ENCODE data around the gene ERC2. TPM values are rescaled to one million over a fixed set of nuclear protein-coding genes. Genes with fewer than 3 reads are reported as not detected.

The ERC2 gene
- total RNA-seq, 1 donor = 0.36 TPM

GRCh38 chr3:55823001-55823400, 645.3 kb downstream of the ERC2 start:
- Histone ChIP-seq H3K27me3 (ENCODE audit: insufficient read depth, low read length) (no peaks in the 10 kb centered on the region), H3K4me3 (ENCODE audit: insufficient read depth, low read length) (no peak overlapping the region), H4K20me1 (ENCODE audit: insufficient read depth, low read length) (no peaks in the 10 kb centered on the region), H2AFZ (ENCODE audit: low read length) (no peak overlapping the region), H3K4me2 (ENCODE audit: insufficient read depth, low read length) (no peak overlapping the region), H3K4me1 (ENCODE audit: insufficient read depth, low read length) (peaks cover 5% of the 10 kb centered on the region), H3K36me3 (ENCODE audit: insufficient read depth, low read length) (no peaks in the 10 kb centered on the region), H3K27ac (ENCODE audit: low read depth, low read length) (no peak overlapping the region), H3K9me3 (ENCODE audit: low read depth, low read length) (no peaks in the 10 kb centered on the region), H3K79me2 (ENCODE audit: insufficient read depth, low read length) (no peaks in the 10 kb centered on the region)
- TF ChIP-seq, protein P1, sequence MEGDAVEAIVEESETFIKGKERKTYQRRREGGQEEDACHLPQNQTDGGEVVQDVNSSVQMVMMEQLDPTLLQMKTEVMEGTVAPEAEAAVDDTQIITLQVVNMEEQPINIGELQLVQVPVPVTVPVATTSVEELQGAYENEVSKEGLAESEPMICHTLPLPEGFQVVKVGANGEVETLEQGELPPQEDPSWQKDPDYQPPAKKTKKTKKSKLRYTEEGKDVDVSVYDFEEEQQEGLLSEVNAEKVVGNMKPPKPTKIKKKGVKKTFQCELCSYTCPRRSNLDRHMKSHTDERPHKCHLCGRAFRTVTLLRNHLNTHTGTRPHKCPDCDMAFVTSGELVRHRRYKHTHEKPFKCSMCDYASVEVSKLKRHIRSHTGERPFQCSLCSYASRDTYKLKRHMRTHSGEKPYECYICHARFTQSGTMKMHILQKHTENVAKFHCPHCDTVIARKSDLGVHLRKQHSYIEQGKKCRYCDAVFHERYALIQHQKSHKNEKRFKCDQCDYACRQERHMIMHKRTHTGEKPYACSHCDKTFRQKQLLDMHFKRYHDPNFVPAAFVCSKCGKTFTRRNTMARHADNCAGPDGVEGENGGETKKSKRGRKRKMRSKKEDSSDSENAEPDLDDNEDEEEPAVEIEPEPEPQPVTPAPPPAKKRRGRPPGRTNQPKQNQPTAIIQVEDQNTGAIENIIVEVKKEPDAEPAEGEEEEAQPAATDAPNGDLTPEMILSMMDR (IDR thresholded peaks at IDR 0.05; ENCODE audit: extremely low read depth, low read depth, low read length) = no peak
- peak; percentile 14 for DNase-seq (ENCODE audit: insufficient read length, low spot score, missing footprints)

DNA sequence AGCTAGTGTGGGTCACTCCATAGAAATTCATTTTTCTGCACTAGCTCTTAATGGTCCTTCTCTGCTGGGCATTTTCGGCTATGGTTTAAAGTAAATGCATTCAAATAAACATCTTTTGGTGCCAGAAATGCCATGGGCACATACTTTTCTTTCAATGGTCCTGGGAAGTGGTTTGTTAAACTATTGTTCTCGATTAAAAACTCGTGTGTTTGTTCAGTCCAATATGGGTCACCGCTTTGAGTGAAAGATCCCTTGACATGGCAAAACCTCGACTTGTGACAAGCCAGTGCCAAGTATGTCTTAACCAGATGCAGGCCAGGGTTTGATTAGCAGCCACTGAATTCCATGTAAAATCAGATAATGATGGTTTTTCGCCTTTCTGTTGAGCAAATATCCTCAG, 649.3 kb downstream of the ERC2 start:
- peaks cover 5% of the 10 kb centered on the region for H3K27me3 ChIP-seq (ENCODE audit: insufficient read depth, low read length)
- H3K9me3 ChIP-seq (ENCODE audit: low read depth, low read length) = no peaks in the 10 kb centered on the region
- no peak overlapping the region for H3K4me2 ChIP-seq (ENCODE audit: insufficient read depth, low read length)
- H3K79me2 ChIP-seq (ENCODE audit: insufficient read depth, low read length) = no peaks in the 10 kb centered on the region
- TF ChIP-seq, protein P1 (IDR thresholded peaks at IDR 0.05; ENCODE audit: extremely low read depth, low read depth, low read length) = no peak
- H3K4me3 ChIP-seq (ENCODE audit: insufficient read depth, low read length) = no peak overlapping the region
- no peak overlapping the region for H2AFZ ChIP-seq (ENCODE audit: low read length)
- no peaks in the 10 kb centered on the region for H3K36me3 ChIP-seq (ENCODE audit: insufficient read depth, low read length)
- no peaks in the 10 kb centered on the region for H3K4me1 ChIP-seq (ENCODE audit: insufficient read depth, low read length)
- no peak overlapping the region for H3K27ac ChIP-seq (ENCODE audit: low read depth, low read length)
- no peak for DNase-seq (ENCODE audit: insufficient read length, low spot score, missing footprints)
- H4K20me1 ChIP-seq (ENCODE audit: insufficient read depth, low read length) = no peaks in the 10 kb centered on the region

GRCh38 chr3:55818485-55818884, 649.8 kb downstream of the ERC2 start:
- Histone ChIP-seq H3K4me2 (ENCODE audit: insufficient read depth, low read length) (no peak overlapping the region), H3K27ac (ENCODE audit: low read depth, low read length) (no peak overlapping the region), H3K9me3 (ENCODE audit: low read depth, low read length) (no peaks in the 10 kb centered on the region), H3K4me1 (ENCODE audit: insufficient read depth, low read length) (no peaks in the 10 kb centered on the region), H4K20me1 (ENCODE audit: insufficient read depth, low read length) (no peaks in the 10 kb centered on the region), H3K27me3 (ENCODE audit: insufficient read depth, low read length) (peaks cover 6% of the 10 kb centered on the region), H3K36me3 (ENCODE audit: insufficient read depth, low read length) (no peaks in the 10 kb centered on the region), H3K79me2 (ENCODE audit: insufficient read depth, low read length) (no peaks in the 10 kb centered on the region), H2AFZ (ENCODE audit: low read length) (no peak overlapping the region), H3K4me3 (ENCODE audit: insufficient read depth, low read length) (no peak overlapping the region)
- TF ChIP-seq, protein P1 (IDR thresholded peaks at IDR 0.05; ENCODE audit: extremely low read depth, low read depth, low read length) = no peak
- DNase-seq (ENCODE audit: insufficient read length, low spot score, missing footprints) = peak; percentile 57

DNA sequence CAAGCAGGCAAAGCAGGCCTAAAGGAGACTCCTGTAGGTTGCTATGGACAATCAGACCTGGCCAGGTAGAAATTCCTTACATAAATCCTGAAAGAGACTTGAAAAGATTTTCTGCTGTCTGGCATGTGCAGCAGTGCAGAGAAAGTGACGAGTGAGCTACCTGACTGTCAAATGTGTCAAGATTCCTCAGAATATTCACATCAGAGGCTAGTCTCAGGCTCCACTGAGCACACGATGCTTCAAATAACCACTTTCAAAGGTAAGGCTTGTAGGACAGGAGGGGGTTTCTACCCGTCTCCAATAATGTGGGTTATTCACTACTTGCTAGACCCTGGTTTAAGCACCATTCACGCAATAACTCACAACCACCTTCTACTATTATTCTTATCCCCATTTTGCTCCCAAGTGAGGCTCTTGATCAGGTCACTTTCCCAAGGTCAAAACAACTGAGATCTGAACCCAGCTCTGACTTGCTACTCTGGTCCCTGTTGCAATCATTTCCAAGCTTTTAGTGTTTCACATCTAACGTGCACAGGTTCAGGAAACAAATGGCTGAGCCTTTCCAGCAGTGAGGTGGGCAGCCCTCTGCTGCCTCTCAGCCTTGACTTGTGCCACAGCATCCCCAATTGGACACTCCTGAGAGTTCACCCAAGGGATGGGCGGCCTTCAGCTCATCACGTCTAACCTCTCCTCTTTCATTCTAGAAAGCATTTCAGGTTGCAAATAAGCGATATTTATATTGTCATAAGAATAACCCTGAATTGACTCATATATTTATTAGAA, 651.3 kb downstream of the ERC2 start:
- Histone ChIP-seq H3K36me3 (ENCODE audit: insufficient read depth, low read length) (no peaks in the 10 kb centered on the region), H3K79me2 (ENCODE audit: insufficient read depth, low read length) (no peaks in the 10 kb centered on the region), H3K27me3 (ENCODE audit: insufficient read depth, low read length) (peaks cover 6% of the 10 kb centered on the region), H3K9me3 (ENCODE audit: low read depth, low read length) (no peaks in the 10 kb centered on the region), H3K4me1 (ENCODE audit: insufficient read depth, low read length) (no peaks in the 10 kb centered on the region), H4K20me1 (ENCODE audit: insufficient read depth, low read length) (no peaks in the 10 kb centered on the region), H3K4me3 (ENCODE audit: insufficient read depth, low read length) (no peak overlapping the region), H2AFZ (ENCODE audit: low read length) (no peak overlapping the region), H3K27ac (ENCODE audit: low read depth, low read length) (no peak overlapping the region), H3K4me2 (ENCODE audit: insufficient read depth, low read length) (no peak overlapping the region)
- TF ChIP-seq, protein P1 (IDR thresholded peaks at IDR 0.05; ENCODE audit: extremely low read depth, low read depth, low read length) = no peak
- no peak for DNase-seq (ENCODE audit: insufficient read length, low spot score, missing footprints)

Measured in osteoblast (primary cell).